Tibial artery (tissue), 4 donors: ENCODE measurements around the gene AP2A2.
A peak's percentile ranks its signal among the peaks of the same experiment; 100 is the strongest.

Source experiments
- DNase-seq, 2 donors: peaks; one replicate each; pipeline ENCODE4 v3.0.0-alpha.2; 2019
- H3K27ac ChIP-seq, 2 donors: fragments of 200-600 bp; sonication (generic) in 1 of 2; 1 replicate in 1 of 2; 2 replicates in 1 of 2; pipeline ENCODE4 v1.5.1; 2018 to 2019; ENCODE audit warnings: mild to moderate bottlenecking in 1 of 2
- H3K27me3 ChIP-seq, 2 donors: fragments of 200-600 bp; sonication (generic) in 1 of 2; one replicate each; pipeline versions ENCODE4 v1.5.1 to v1.6.0; 2016 to 2019
- H3K36me3 ChIP-seq, 3 donors: fragments of 200-600 bp; sonication (generic) in 2 of 3; one replicate each; pipeline ENCODE4 v1.5.1; 2016 to 2019; ENCODE audit warnings: mild to moderate bottlenecking in 2 of 3
- H3K4me1 ChIP-seq, 4 donors: fragments of 200-600 bp; sonication (generic) in 2 of 4; 1 replicate in 3 of 4; 2 replicates in 1 of 4; pipeline ENCODE4 v1.5.1; 2016 to 2019
- H3K4me3 ChIP-seq, 2 donors: fragments of 200-600 bp; sonication (generic) in 1 of 2; 1 replicate in 1 of 2; 2 replicates in 1 of 2; pipeline ENCODE4 v1.5.1; 2018 to 2019; ENCODE audit warnings: mild to moderate bottlenecking in 2 of 2
- H3K9me3 ChIP-seq, 3 donors: fragments of 200-600 bp; sonication (generic) in 1 of 3; one replicate each; pipeline ENCODE4 v1.5.1; 2016 to 2019
- CTCF ChIP-seq, 2 experiments: fragments of 200-600 bp in 1 of 2; fragments of 450-650 bp in 1 of 2; IDR thresholded peaks; one replicate each; pipeline ENCODE4 v1.5.1; 2017 to 2019; ENCODE audit warnings: antibody characterized with exemption in 2 of 2, mild to moderate bottlenecking in 1 of 2, moderate library complexity in 1 of 2
- intact Hi-C: fragments of 100-400 bp; cut with DNase I; formaldehyde crosslinking; loops from one replicate; pipeline ENCODE4 v1.15.0; 2023; ENCODE audit warnings: low total_unique reads

Gene AP2A2

GRCh38 chr11:1060410-1060809, 134.7 kb downstream of the AP2A2 start:
- Histone ChIP-seq H3K27me3 (peaks cover 0 to 32% of the 10 kb centered on the region in 2 donors), H3K9me3 (peaks cover 0 to 6% (median 2%) of the 10 kb centered on the region in 3 donors), H3K4me3 (no peak overlapping the region), H3K4me1 (no peaks in the 10 kb centered on the region), H3K36me3 (no peaks in the 10 kb centered on the region), H3K27ac (no peak overlapping the region)
- no peak for TF ChIP-seq CTCF (IDR thresholded peaks at IDR 0.05)
- intact Hi-C loops: no loop called here
- no peak for DNase-seq

GRCh38 chr11:1060852-1061616, 135.4 kb downstream of the AP2A2 start:
- Histone ChIP-seq H3K36me3 (no peaks in the 10 kb centered on the region), H3K27me3 (peaks cover 0 to 30% of the 10 kb centered on the region in 2 donors), H3K9me3 (peaks cover 0 to 6% (median 2%) of the 10 kb centered on the region in 3 donors), H3K4me1 (no peaks in the 10 kb centered on the region), H3K4me3 (no peak overlapping the region), H3K27ac (no peak overlapping the region)
- no peak for TF ChIP-seq CTCF (IDR thresholded peaks at IDR 0.05)
- intact Hi-C loops: no loop called here
- DNase-seq: peak in 1 of 2 donors; percentile 18
